Gastroesophageal sphincter (tissue), 3 donors: ENCODE results near the gene MVD.

Experiments
- CTCF ChIP-seq, 4 experiments: fragments of 200-600 bp in 2 of 4; fragments of 450-650 bp in 2 of 4; sonication (generic) in 1 of 4; IDR thresholded peaks; one replicate each; pipeline ENCODE4 v1.5.1; 2017 to 2019; ENCODE audit warnings: antibody characterized with exemption in 4 of 4, mild to moderate bottlenecking in 2 of 4, moderate library complexity in 2 of 4
- POLR2A ChIP-seq, 2 donors: fragments of 450-650 bp; IDR thresholded peaks; one replicate each; pipeline ENCODE4 v1.6.1; 2017; ENCODE audit warnings: antibody characterized with exemption in 2 of 2, mild to moderate bottlenecking in 2 of 2, moderate library complexity in 1 of 2
- POLR2AphosphoS5 ChIP-seq: sonication (generic); formaldehyde crosslinking; IDR thresholded peaks from one replicate; pipeline ENCODE4 v1.6.1; 2017; ENCODE audit warnings: antibody characterized with exemption

- TF ChIP-seq CTCF (IDR thresholded peaks at IDR 0.05), result no peak
- no peak for TF ChIP-seq POLR2AphosphoS5
- no peak for TF ChIP-seq POLR2A (IDR thresholded peaks at IDR 0.05)
Measured at GRCh38 chr16:88630941-88631340, 31.9 kb downstream of the MVD start.
